Panc1 (cell line): ENCODE measurements around the gene MSX1. TPM values are rescaled to one million over a fixed set of nuclear protein-coding genes. Genes with fewer than 3 reads are reported as not detected.

Experiments used
- ATAC-seq: fragments of 200-7000 bp; cut with Tn5 transposase; 2 replicates; pipeline ENCODE4 v1.9.1; 2020; ENCODE audit warnings: mild to moderate bottlenecking, moderate library complexity
- BruUV-seq: library from RNA; stranded (reverse); fragments of 400-500 nt; replicated peaks from 2 replicates; lab custom pipeline; 2021; lab: Mats Ljungman, UMichigan
- CTCF ChIA-PET: fragments of 300-600 bp; sonication (Branson Sonifier 250); formaldehyde crosslinking; loops from one replicate; lab custom pipeline; 2022; ENCODE audit warnings: antibody characterized with exemption; lab: Charles Lee
- POLR2A ChIA-PET: fragments of 300-600 bp; sonication (Branson Sonifier 250); formaldehyde crosslinking; loops from one replicate; lab custom pipeline; 2022; ENCODE audit warnings: antibody characterized with exemption; lab: Charles Lee
- DNase-seq: peaks from one replicate; pipeline ENCODE4 v3.0.0-alpha.2; 2010; ENCODE audit warnings: low read depth, low spot score
- H3K27ac ChIP-seq: 2 replicates; pipeline ENCODE4 v1.5.1; 2011; ENCODE audit warnings: mild to moderate bottlenecking, low read length, inconsistent platforms
- H3K27me3 ChIP-seq: fragments of 200-500 bp; sonication (Bioruptor generic); 2 replicates; pipeline ENCODE4 v1.6.0; 2014; ENCODE audit warnings: low read length, inconsistent platforms; ENCODE audit not compliant: control insufficient read depth, insufficient read depth
- H3K36me3 ChIP-seq: fragments of 200-500 bp; sonication (Bioruptor generic); 2 replicates; pipeline ENCODE4 v1.5.1; 2014; ENCODE audit warnings: inconsistent platforms, mild to moderate bottlenecking, low read length, moderate library complexity; ENCODE audit not compliant: control insufficient read depth, insufficient read depth
- H3K4me1 ChIP-seq: 2 replicates; pipeline ENCODE4 v1.5.1; 2011; ENCODE audit warnings: inconsistent platforms, mild to moderate bottlenecking, low read length, moderate library complexity; ENCODE audit not compliant: control insufficient read depth, insufficient read depth
- H3K4me3 ChIP-seq, 2 experiments: 2 replicates each; pipeline ENCODE4 v1.5.1; 2011 to 2012; ENCODE audit warnings: low read depth in 2 of 2, low read length in 2 of 2, mild to moderate bottlenecking in 2 of 2, inconsistent platforms in 1 of 2, moderate library complexity in 1 of 2
- H3K9me3 ChIP-seq: fragments of 200-500 bp; sonication (Bioruptor generic); 2 replicates; pipeline ENCODE4 v1.5.1; 2014; ENCODE audit warnings: low read depth, mild to moderate bottlenecking, inconsistent platforms, low read length, moderate library complexity; ENCODE audit not compliant: control insufficient read depth, insufficient read depth
- POLR2AphosphoS5 ChIP-seq: IDR thresholded peaks from 2 replicates; pipeline ENCODE4 v1.6.1; 2012; ENCODE audit warnings: mild to moderate bottlenecking, low read depth, low read length, moderate library complexity
- SIN3A ChIP-seq: IDR thresholded peaks from 2 replicates; pipeline ENCODE4 v1.6.1; 2012; ENCODE audit warnings: low read depth, mild to moderate bottlenecking, low read length, moderate library complexity, borderline replicate concordance; ENCODE audit not compliant: insufficient read depth
- TCF7L2 ChIP-seq: IDR thresholded peaks from 2 replicates; pipeline ENCODE4 v1.6.1; 2011; ENCODE audit warnings: mild to moderate bottlenecking, low read depth, low read length, inconsistent platforms
- in situ Hi-C: cut with HindIII; loops from 2 replicates; pipeline ENCODE4 v1.10.0; 2016; ENCODE audit warnings: low sequenced_read_pairs, low pct_unique_long_range_greater_than_20kb
- intact Hi-C: fragments of 100-400 bp; cut with micrococcal nuclease; formaldehyde crosslinking; loops from one replicate; pipeline ENCODE4 v1.10.0; 2022; ENCODE audit not compliant: unreplicated experiment
- total RNA-seq: library from RNA; stranded (reverse); gene quantifications from one replicate; pipeline ENCODE4 v1.2.1, GENCODE V29; 2021; ENCODE audit not compliant: unreplicated experiment
- TF ChIP-seq, protein P1 (sequence below), 2 experiments: IDR thresholded peaks; 2 replicates each; pipeline ENCODE4 v1.6.1; 2011 to 2012; ENCODE audit warnings: low read depth in 2 of 2, control low read depth in 1 of 2, low read length in 1 of 2, mild to moderate bottlenecking in 1 of 2, moderate library complexity in 1 of 2; ENCODE audit not compliant: insufficient read depth in 1 of 2
- TF ChIP-seq, protein P2 (sequence below): fragments of 450-650 bp; IDR thresholded peaks from 2 replicates; pipeline ENCODE4 v1.5.1; 2017; ENCODE audit warnings: mild to moderate bottlenecking

MSX1 gene
- total RNA-seq, 1 experiment from 2014 or later: 3.4 TPM

DNA sequence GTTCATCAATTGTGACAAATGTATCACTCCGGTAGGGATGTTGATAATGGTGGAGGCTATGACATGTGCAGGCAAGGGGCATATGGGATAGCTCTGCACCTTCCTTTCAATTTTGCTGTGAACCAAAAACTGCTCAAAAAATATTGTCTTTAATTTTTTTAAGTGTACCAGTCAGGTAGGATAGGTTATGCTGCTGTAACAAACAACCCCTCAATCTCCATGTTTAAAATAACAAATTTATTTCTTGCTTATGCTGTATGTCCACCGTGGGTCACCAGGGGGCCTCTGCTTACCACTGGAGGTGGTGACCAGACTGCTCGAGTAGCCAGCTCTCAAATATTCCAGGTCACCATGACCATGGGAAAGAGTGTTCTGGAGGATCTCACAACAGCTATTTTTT is 23.4 kb upstream of the MSX1 start:
- Histone ChIP-seq H3K27ac (no peak overlapping the region), H3K4me1 (no peaks in the 10 kb centered on the region), H3K36me3 (no peaks in the 10 kb centered on the region), H3K9me3 (no peaks in the 10 kb centered on the region), H3K4me3 (no peak overlapping the region), H3K27me3 (no peaks in the 10 kb centered on the region)
- ChIA-PET CTCF (no interaction called here), POLR2A (no interaction called here)
- no peak for TF ChIP-seq POLR2AphosphoS5
- TF ChIP-seq, protein P1, sequence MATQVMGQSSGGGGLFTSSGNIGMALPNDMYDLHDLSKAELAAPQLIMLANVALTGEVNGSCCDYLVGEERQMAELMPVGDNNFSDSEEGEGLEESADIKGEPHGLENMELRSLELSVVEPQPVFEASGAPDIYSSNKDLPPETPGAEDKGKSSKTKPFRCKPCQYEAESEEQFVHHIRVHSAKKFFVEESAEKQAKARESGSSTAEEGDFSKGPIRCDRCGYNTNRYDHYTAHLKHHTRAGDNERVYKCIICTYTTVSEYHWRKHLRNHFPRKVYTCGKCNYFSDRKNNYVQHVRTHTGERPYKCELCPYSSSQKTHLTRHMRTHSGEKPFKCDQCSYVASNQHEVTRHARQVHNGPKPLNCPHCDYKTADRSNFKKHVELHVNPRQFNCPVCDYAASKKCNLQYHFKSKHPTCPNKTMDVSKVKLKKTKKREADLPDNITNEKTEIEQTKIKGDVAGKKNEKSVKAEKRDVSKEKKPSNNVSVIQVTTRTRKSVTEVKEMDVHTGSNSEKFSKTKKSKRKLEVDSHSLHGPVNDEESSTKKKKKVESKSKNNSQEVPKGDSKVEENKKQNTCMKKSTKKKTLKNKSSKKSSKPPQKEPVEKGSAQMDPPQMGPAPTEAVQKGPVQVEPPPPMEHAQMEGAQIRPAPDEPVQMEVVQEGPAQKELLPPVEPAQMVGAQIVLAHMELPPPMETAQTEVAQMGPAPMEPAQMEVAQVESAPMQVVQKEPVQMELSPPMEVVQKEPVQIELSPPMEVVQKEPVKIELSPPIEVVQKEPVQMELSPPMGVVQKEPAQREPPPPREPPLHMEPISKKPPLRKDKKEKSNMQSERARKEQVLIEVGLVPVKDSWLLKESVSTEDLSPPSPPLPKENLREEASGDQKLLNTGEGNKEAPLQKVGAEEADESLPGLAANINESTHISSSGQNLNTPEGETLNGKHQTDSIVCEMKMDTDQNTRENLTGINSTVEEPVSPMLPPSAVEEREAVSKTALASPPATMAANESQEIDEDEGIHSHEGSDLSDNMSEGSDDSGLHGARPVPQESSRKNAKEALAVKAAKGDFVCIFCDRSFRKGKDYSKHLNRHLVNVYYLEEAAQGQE (IDR thresholded peaks at IDR 0.05; ENCODE audit: insufficient read depth in 1 of 2, low read depth in 2 of 2, low read length in 1 of 2): no peak
- TF ChIP-seq, protein P2, sequence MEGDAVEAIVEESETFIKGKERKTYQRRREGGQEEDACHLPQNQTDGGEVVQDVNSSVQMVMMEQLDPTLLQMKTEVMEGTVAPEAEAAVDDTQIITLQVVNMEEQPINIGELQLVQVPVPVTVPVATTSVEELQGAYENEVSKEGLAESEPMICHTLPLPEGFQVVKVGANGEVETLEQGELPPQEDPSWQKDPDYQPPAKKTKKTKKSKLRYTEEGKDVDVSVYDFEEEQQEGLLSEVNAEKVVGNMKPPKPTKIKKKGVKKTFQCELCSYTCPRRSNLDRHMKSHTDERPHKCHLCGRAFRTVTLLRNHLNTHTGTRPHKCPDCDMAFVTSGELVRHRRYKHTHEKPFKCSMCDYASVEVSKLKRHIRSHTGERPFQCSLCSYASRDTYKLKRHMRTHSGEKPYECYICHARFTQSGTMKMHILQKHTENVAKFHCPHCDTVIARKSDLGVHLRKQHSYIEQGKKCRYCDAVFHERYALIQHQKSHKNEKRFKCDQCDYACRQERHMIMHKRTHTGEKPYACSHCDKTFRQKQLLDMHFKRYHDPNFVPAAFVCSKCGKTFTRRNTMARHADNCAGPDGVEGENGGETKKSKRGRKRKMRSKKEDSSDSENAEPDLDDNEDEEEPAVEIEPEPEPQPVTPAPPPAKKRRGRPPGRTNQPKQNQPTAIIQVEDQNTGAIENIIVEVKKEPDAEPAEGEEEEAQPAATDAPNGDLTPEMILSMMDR: no peak
- no peak for TF ChIP-seq SIN3A
- no peak for TF ChIP-seq TCF7L2
- in situ Hi-C loops: no loop called here
- intact Hi-C loops: no loop called here
- DNase-seq (no peak), ATAC-seq (no peak)
- BruUV-seq: no TSS peak

- Histone ChIP-seq H3K36me3 (no peaks in the 10 kb centered on the region), H3K4me1 (no peaks in the 10 kb centered on the region), H3K9me3 (no peaks in the 10 kb centered on the region), H3K27me3 (no peaks in the 10 kb centered on the region), H3K27ac (no peak overlapping the region), H3K4me3 (no peak overlapping the region)
- no peak for DNase-seq
- TF ChIP-seq SIN3A (no peak), TCF7L2 (no peak), POLR2AphosphoS5 (no peak)
- TF ChIP-seq, protein P2: no peak
- TF ChIP-seq, protein P1 (IDR thresholded peaks at IDR 0.05; ENCODE audit: insufficient read depth in 1 of 2, low read depth in 2 of 2, low read length in 1 of 2): no peak
- CTCF ChIA-PET: no interaction called here
- no peak for ATAC-seq
- intact Hi-C loops (no loop called here), in situ Hi-C loops (no loop called here)
- POLR2A ChIA-PET: no interaction called here
- BruUV-seq: no TSS peak
These were observed 22.1 kb upstream of the MSX1 start for GRCh38 chr4:4837316-4837715.
